NK-92 treated with Interleukin-12 subunit alpha and Interleukin-12 subunit beta, amount 100 ng/mL, for 24 hours (cell line): Measurements from ENCODE around the gene CKLF.
"Not testable (repeated sequence)": the region's sequence is repeated elsewhere in the genome, so short reads cannot be mapped to it uniquely, and the experiment has no call there.

ENCODE experiments used
- DNase-seq: peaks from one replicate; lab custom pipeline; 2025; lab: John Stamatoyannopoulos, UW

CKLF gene

DNA sequence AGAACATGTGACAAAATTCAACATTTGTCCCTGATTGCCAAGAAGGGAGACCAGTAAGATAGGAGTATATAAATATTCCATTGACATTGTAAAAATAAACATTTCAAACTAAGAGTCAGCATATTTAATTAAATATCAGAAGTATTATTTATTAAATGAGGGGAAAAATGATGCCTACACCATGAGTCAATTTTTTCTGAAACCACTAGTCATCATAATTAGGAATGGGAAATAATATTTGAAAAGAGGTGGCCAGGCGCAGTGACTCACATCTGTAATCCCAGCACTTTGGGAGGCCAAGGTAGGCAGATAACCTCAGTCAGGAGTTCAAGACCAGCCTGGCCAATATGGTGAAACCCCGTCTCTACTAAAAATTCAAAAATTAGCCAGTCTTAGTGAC lies 16.0 kb downstream of the CKLF start:
- DNase-seq, result no peak

DNA sequence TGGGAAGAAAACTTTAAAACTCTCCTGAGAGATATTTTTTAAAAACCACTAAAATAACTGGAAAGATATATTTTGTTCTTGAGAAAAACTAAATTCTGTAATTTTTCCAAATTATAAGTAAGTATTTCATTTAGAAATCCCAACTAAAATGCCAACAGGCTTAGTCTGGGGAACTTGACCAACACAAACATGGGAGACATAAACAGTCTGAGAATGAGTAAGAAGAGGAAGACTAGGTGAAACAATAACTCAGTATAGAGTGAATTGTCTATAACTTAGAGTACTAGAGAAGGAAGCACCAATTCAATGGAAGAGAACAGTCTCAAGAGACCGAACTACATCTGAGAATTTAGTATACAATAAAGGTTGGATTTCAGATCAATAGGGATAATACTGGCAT lies 16.8 kb downstream of the CKLF start:
- no peak for DNase-seq

DNA sequence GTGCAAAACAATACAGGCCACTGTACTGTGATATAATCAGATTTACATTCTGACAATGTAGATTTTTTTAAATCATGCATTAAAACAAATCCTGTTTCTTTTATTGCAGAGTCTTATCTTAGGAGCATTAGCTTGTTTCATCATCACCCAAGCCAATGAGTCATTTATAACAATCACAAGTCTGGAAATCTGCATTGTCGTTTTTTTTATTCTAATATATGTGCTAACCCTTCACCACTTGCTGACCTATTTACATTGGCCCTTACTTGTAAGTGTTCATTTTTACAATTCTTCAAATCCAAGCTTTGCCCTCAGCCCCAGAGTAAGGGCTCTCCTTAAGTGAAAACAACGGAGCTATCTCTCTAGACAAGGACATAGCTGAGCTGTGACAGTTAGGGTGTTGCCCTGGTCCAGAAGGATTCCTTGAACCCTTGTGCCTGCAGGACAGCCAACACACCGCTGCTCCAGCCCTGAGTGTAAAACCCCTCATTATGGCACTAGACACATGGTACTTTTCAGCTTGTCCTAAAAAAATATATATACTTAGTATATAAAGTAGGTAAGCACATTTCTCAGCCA lies 17.5 kb downstream of the CKLF start:
- DNase-seq, result no peak

DNA sequence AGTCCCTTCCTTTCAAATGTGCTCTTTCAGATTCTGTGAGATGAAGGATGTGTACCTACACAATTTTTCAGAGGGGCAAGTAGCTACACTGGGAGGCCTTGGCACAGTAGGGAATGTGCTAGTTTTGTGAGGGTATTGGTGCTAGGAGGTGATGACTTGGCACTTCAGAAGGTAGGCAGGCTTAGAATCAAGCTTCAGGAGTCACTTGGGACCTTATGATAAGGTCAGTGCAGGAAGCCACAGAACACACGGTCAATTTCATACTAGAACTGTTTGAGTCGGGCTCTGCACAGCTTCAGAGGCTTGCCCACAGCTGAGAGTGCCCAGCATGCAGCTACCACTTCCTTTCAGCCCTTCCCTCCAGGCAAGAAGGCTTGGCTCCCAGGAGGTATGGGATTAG lies 20.0 kb downstream of the CKLF start:
- no peak for DNase-seq

DNA sequence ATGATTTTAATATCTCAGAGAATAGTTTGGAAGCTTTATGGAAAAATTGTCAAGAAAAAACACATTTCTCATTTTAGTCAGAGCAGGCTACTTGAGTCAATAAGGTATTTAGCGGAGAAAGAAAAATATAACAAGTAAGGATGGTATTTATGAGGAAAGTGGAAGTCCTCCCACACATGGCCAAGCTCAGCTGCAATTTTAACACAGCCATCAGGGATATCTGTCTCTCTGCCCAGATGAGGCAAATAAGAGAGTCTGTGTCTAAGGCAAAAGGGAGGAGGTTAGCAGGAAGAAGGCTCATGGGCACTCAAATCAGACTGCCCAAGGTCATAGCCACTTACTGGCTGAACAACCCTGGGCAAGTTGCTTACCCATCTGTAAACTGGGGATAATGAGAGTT lies 21.7 kb downstream of the CKLF start:
- no peak for DNase-seq

DNA sequence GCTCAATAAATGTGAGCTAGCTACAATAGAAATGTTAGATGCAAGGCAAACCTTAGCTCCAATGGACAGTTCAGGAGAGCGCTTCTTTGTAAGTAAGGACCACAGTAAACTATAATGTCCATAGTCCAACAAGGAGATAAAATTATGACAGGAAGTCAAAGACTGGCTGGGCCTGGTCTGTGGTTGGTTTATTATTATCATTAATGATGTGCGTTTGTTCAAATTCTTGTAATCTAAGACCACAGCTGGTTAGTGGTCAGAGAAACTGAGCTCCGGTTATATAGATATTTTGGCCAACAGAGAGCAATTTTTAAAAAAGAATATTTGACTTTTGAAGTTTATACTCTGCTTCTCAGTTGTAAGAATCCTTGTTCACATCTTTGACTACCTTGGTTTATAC lies 22.2 kb downstream of the CKLF start:
- DNase-seq, result no peak

DNA sequence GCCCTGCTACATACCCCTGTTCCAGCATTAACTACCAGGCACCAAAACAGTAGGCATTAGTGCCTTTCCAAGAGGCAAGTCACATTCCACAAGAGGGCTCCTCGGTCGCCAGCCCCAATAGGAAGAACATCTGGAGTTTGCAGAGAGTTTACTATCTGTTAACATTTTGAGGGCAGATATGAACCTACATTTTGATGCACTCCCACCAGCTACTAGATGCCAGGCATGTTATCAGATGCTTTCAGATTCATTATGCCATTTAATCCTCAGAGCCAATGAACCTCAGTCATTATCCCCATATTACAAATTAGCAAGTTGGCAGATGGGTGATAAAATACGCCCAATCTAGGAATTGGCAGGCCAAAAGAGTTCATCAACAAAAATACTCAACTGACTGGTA lies 22.7 kb downstream of the CKLF start:
- no peak for DNase-seq

DNA sequence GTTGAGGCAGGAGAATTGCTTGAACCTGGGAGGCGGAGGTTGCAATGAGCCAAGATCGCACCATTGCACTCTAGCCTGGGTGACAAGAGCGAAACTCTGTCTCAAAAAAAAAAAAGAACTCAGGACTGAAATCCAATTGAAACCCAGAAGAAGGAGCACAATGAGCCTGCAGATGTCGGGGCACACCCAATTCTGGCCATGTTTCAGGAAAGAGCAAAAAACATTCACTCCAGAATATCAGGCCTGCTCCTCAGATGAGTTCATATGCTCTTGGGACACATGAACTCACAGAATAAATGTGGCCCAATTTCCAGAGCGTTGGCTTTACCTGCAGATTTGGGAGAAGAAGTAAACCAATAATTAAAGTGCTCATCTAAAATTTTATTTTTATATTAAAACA lies 23.9 kb downstream of the CKLF start:
- no peak for DNase-seq

DNA sequence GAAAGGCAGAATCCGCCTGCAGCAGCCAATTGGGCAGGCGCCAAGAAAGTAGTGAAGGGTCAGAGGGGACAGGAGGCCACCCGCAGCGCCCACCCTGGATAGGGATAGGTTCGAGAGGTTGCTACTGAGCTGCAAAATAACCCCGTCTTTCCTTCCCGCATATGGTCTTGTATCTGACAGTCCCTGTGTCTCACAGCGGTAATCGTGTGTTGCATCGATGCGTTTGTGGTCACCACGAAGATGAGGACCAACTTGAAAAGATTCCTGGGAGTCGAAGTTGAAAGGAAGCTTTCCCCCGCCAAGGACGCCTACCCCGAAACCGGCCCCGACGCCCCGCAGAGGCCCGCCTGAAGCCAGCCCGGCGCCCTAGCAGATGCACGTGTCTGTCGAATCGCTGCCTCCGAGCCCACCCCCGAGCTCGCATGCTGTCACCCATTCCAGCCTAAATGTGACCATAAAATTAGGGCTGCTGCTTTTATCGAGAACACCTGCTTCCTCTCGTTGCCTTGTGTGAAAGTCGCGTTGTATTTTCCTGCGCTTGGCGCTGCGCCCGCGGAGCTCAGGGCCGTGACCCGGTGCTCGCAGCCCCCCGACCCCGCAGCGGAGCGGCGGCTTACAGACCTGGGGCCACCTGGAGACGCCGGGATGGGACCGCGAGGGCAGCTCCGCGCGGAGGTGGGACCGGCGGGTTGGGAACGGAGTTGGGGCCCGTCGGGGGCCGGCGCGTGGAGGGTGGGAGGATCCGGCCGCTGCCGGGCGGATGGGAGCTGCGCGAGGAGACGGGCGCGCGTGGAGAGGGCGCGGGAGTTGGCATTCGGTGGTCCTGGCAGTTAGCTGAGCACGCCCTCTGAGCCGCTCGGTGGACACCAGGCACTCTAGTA lies 26.5 kb downstream of the CKLF start, which contains the start of gene CMTM2:
CMTM2 (plus strand) TSS at position 813 of the 881 bp plus-strand sequence. CDS start 145 bp downstream, outside the sequence.
- DNase-seq, result no peak

DNA sequence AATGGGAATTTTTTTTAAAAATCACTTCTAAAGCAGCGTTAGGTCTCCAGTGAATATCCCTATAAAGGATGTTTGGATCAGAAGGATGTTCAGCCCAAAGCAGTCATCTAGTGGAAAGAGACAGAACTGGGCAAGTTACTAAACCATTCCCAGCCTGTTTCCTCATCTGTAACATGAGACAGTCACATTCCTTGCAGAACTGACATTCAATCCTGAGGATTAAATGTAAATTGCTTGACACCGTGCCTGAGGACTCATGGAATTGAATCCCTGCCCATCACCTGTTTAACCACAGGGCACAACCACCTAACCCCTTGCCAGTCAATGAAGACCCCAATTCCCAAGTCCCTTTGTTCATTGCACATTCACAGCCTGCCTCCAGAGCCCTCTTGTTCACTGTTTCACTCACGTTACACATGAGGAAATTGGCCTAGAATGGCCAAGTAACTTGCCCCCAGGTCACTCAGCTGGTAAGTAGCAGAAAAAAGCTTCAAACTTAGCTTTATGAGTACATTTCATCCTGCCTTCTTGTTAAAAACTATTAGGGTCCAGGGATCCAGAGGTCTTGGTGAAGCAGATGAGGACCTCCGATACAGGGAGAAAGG lies 28.3 kb downstream of the CKLF start:
- DNase-seq, result no peak

DNA sequence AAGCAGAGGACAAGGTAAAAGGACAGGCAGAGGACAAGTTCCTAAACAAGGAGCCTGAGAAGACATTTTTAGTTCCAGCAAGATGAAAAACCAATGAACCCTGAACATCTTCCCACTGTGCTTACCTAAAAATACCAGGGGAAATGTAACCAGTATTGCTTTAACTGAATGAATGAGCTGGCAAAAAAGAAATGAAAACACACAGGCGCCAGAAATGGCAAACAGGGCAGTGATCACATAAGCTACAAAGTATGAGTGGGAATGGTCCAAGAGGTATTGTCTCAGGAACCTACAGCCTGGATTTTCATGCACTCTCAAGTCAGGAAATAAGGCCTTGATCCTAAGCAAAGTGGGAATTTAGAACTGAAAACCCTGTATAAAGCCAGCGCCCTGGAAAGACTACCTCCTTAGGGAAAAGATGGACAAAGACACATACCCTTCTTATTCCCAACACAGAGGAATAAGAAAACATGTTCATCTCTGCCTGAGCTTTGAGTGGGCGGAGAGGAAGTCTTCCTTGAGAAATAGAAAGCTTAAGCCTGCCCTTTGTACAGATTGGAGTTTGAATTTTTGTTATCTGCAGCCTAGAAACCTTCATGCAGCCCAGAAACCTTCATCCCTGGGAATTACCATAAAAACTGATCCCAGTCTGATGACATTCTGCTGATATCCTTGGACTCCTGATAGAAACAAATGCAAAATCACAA lies 29.0 kb downstream of the CKLF start:
- no peak for DNase-seq

DNA sequence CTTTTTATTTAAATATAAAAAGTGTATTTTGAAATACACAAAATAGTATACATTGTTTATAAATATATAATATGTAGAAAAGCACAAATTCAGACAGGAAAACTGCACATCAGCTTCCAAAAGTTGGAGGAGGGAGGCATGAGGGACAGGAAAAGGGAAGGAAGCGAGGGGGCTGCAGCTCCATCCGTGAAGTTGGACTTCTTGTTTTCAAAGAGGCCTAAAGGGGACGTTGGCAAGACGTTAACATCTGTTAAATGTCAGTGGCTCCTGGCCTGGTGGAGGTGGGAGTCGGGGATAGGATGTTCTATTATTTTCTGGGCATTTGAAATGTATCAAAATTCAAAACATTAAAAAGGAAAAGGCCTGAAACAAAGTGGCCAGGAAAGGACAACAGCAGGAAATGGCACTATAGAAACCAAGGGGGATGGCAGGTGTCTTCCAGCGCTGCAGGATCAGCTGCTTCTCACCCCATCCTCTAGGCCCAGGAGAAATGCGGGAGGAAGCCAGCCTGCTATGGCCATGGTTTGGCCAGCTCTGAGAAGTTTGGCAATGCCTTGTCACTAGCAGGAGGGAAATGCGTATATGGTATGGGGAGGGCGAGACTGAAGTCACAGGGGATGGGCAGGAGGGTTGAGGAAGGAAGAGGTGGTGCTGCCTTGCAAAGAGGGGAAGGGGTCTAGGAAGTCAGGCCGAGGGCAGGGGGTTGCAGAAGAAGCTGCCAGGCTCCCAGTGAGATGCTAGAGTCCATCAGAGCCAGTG lies 33.3 kb downstream of the CKLF start:
- DNase-seq, result no peak

DNA sequence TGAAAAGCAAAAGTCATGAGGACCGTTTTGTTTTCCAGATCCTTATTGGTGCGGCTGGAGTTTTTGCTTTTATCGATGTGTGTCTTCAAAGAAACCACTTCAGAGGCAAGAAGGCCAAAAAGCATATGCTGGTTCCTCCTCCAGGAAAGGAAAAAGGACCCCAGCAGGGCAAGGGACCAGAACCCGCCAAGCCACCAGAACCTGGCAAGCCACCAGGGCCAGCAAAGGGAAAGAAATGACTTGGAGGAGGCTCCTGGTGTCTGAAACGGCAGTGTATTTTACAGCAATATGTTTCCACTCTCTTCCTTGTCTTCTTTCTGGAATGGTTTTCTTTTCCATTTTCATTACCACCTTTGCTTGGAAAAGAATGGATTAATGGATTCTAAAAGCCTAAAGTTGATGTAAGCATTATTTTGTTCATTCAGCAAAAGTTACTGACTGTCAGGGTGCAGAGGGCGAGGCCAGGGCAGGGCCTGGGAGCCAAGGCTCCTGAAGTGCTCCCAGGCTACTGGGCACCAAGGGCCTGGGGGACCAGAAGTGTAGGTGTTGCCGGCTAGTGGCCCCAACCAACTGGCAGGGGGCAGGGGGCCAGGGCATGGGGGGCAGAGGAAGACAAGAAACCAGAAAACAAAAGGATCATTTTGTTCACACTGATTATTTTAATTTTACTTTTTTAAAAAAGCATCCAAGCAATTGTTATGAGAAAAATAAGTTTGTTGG lies 35.7 kb downstream of the CKLF start:
- DNase-seq, result no peak

DNA sequence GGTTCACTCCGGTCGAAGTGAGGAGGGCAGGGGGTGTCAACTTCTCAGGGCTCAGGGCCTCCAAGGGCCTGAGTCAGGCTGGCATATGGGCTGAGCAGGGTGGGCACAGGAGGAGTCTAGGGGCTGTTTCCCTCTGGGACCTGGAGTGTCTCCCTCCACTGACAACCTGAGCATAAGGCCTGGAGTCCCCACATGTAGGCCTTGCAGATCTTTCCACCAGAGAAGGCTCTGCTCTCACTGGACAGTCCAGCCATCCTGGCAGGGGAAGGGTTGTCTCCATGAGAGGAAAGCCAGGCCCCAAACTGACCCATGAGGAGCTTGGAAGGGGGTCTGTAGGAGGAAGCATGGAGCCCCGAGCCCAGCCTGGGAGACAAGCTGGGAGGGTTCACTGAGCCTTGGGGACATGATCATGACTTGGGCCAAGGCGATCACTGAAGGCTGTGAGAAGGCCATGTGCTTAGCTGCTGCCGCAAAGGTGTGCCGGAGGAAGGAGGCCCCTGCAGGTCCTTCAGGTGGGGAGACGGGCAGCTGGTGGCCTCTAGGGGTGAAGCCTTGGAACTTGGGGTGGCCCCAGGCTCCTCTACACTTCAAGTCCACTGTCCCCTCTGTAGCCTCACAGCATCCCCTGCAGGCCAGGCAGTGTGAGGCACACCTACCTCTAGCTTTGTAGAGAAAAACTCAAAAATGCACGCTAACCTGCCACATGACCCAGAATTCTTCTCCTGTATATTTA lies 36.8 kb downstream of the CKLF start:
- peak; percentile 18 for DNase-seq

DNA sequence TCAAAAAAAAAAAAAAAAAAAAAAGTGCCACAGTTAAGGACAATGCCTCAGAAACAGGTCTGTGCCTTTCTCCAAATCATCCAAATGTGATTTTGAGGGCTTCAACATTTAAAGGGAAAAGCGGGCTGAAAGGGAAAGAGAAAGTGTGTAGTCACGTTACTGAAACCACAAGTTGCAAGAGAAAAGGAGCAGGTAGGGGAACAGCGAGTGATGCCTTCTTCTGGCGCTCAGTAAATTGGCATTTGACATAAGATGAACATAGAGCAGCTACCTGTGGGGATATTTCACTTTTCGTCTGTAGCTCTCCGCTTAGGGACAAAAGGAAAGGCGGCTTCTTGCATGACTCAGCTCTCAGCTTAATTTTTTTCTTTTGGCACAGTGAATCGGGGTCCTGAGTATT lies 37.9 kb downstream of the CKLF start:
- DNase-seq, result no peak

DNA sequence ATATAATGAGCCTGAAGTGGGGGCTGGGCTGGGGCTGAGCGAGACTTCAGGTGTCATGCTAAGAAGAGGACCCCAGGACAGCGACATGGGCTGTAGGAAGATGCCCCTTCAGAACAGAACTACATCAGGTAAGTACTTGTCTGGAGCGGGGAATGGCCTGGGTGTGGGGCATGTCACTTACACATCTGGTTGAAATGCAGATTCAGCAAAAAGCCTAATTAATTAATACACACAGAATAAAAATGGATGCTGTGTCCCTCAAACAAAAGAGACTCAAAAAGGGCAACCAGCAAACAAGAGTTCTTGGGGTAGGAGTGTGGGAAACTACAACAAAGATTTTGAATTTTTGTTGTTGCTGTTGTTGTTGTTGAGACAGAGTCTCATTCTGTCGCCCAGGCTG lies 38.6 kb downstream of the CKLF start:
- DNase-seq, result no peak

DNA sequence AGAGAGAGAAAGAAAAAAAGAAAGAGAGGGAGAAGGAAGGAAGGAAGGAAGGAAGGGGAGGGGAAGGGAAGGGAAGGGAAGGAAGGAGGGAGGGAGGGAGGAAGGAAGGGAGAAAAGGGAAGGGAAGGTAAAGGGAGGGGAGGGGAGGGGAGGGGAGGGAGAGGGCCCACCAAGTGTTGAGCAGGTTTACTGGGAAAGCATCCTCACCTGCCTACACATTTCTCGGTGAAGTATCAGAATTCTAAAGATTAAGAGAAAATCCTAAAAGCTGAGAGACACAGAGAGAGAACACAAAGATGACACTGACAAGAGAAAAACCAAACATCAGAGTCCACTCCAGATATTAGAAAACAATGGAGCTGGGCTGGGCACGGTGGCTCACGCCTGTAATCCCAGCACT lies 39.9 kb downstream of the CKLF start:
- no peak for DNase-seq

DNA sequence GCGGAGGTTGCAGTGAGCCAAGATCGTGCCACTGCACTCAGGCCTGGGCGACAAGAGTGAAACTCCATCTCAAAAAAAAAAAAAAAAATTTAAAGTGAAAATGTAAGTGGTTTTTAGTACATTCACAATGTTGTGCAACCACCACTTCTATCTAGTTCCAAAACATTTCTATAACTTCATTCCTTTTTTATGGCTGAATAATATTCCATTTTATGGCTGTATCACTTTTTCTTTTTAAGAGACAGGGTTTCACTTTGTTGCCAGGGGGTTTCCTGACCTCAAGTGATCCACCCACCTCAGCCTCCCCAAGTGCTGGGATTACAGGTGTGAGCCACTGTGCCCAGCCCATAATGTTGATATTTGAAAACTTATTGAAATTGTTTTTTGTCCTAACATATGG lies 40.4 kb downstream of the CKLF start:
- DNase-seq, result no peak

DNA sequence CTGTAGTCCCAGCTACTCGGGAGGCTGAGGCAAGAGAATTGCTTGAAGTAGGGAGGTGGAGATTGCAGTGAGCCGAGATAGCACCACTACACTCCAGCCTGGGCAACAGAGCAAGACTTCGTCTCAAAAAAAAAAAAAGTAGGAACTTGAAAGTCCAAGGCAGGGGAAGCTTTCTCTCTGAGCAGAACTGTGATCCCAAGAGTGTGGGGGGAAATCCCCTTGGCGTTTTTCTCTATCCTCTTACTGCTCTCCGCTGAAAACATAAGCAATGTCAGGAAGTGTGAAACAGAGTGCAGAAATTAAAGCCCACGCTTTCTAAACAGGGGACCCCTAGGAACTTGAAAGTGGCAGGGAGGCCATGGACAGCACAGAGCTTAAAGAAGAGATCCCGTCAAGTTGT lies 42.4 kb downstream of the CKLF start:
- no peak for DNase-seq

DNA sequence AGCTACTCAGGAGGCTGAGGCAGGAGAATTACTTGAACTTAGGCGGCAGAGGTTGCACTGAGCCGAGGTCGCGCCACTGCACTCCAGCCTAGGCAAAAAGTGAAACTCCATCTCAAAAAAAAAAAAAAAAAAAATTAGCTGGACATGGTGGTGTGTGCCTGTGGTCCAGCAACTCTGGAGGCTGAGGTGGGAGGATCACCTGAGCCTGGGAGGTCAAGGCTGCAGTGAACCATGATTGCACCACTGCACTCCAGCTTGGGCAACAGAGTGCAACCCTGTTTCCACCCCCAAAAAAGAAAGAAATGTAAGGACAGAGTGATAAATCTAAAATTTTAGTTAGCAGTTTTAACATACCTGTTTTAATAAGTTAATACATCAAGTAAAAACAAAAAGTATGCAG lies 44.2 kb downstream of the CKLF start:
- DNase-seq, result not testable (repeated sequence)
